Hematopoietic multipotent progenitor cell treated with erythropoietin and hydrocortisone succinate and interleukin-3 and kit ligand, for 15 days (in vitro differentiated cells): ENCODE results near the gene TMEM176A.

Source experiments
- DNase-seq: peaks from one replicate; pipeline ENCODE4 v3.0.0-alpha.2; 2015; ENCODE audit warnings: low spot score

TMEM176A gene

GRCh38 chr7:150820148-150820547 is 19.6 kb downstream of the TMEM176A start:
- DNase-seq: no peak

GRCh38 chr7:150820578-150821198 is 20.1 kb downstream of the TMEM176A start:
- DNase-seq: no peak

- no peak for DNase-seq
Observed at GRCh38 chr7:150823043-150823442, 22.5 kb downstream of the TMEM176A start.

GRCh38 chr7:150823484-150824126 is 23.0 kb downstream of the TMEM176A start:
- no peak for DNase-seq

- DNase-seq: no peak
Observed at GRCh38 chr7:150824379-150825177, 24.0 kb downstream of the TMEM176A start.

GRCh38 chr7:150826061-150826849 is 25.7 kb downstream of the TMEM176A start:
- no peak for DNase-seq

GRCh38 chr7:150828384-150828783 is 27.8 kb downstream of the TMEM176A start:
- DNase-seq: no peak

- DNase-seq: no peak
Observed at GRCh38 chr7:150829426-150829825, 28.9 kb downstream of the TMEM176A start.

- DNase-seq: no peak
Observed at GRCh38 chr7:150830937-150831336, 30.4 kb downstream of the TMEM176A start.

GRCh38 chr7:150831851-150832250 is 31.3 kb downstream of the TMEM176A start:
- DNase-seq: no peak

GRCh38 chr7:150835019-150835418 is 34.5 kb downstream of the TMEM176A start:
- DNase-seq: no peak

GRCh38 chr7:150835702-150836280 is 35.2 kb downstream of the TMEM176A start:
- no peak for DNase-seq

- DNase-seq: no peak
Observed at GRCh38 chr7:150838965-150839650, 38.5 kb downstream of the TMEM176A start.

- DNase-seq: no peak
Observed at GRCh38 chr7:150842018-150842417, 41.4 kb downstream of the TMEM176A start.

- DNase-seq: no peak
Observed at GRCh38 chr7:150842716-150843115, 42.1 kb downstream of the TMEM176A start.

GRCh38 chr7:150845421-150845861 is 44.9 kb downstream of the TMEM176A start:
- no peak for DNase-seq

- DNase-seq: no peak
Observed at GRCh38 chr7:150846291-150847115, 45.9 kb downstream of the TMEM176A start.

GRCh38 chr7:150847536-150847935 is 47.0 kb downstream of the TMEM176A start:
- DNase-seq: no peak

- DNase-seq: no peak
Observed at GRCh38 chr7:150848111-150848510, 47.5 kb downstream of the TMEM176A start.

- DNase-seq: no peak
Observed at GRCh38 chr7:150848561-150849115, 48.1 kb downstream of the TMEM176A start.
